ENCODE data around the gene DCAF4.

Gene DCAF4

GRCh38 chr14:72962829-72963312 is 36.6 kb downstream of the DCAF4 start:
- DNase-seq, result peak; percentile 59
- no peak for TF ChIP-seq CTCF (IDR thresholded peaks at IDR 0.05; ENCODE audit: low read depth, low read length)
- H3K36me3 ChIP-seq, result peaks cover 19% of the 10 kb centered on the region
- H3K4me1 ChIP-seq, result no peaks in the 10 kb centered on the region; the same call in 1 of the 2 replicates
- no peaks in the 10 kb centered on the region for H3K9me3 ChIP-seq
- no peak overlapping the region for H3K4me3 ChIP-seq (ENCODE audit: low read depth, low read length)
- no peaks in the 10 kb centered on the region for H3K27me3 ChIP-seq

- H3K36me3 ChIP-seq, result peaks cover 8% of the 10 kb centered on the region; the same call in 1 of the 2 replicates
- no peaks in the 10 kb centered on the region for H3K27me3 ChIP-seq
- no peak overlapping the region for H3K4me3 ChIP-seq (ENCODE audit: low read depth, low read length)
- no peaks in the 10 kb centered on the region; the same call in 1 of the 2 replicates for H3K4me1 ChIP-seq
- H3K9me3 ChIP-seq, result no peaks in the 10 kb centered on the region
- no peak for DNase-seq
- no peak for TF ChIP-seq CTCF (IDR thresholded peaks at IDR 0.05; ENCODE audit: low read depth, low read length)
Observed at GRCh38 chr14:72965249-72965648, 39.0 kb downstream of the DCAF4 start.

- TF ChIP-seq CTCF (IDR thresholded peaks at IDR 0.05; ENCODE audit: low read depth, low read length), result no peak
- H3K4me3 ChIP-seq (ENCODE audit: low read depth, low read length), result no peak overlapping the region
- H3K9me3 ChIP-seq, result no peaks in the 10 kb centered on the region
- DNase-seq, result no peak
- no peaks in the 10 kb centered on the region for H3K27me3 ChIP-seq
- H3K4me1 ChIP-seq, result no peaks in the 10 kb centered on the region; the same call in 1 of the 2 replicates
- 0 out of 2 replicates have a peak, but pooled peaks cover under 1% of the 10 kb centered on the region for H3K36me3 ChIP-seq
Observed at GRCh38 chr14:72966038-72966437, 39.8 kb downstream of the DCAF4 start.

- H3K4me3 ChIP-seq (ENCODE audit: low read depth, low read length), result no peak overlapping the region
- no peak for DNase-seq
- no peaks in the 10 kb centered on the region for H3K9me3 ChIP-seq
- no peaks in the 10 kb centered on the region for H3K27me3 ChIP-seq
- TF ChIP-seq CTCF (IDR thresholded peaks at IDR 0.05; ENCODE audit: low read depth, low read length), result no peak
- H3K36me3 ChIP-seq, result no peaks in the 10 kb centered on the region
- H3K4me1 ChIP-seq, result no peaks in the 10 kb centered on the region
Observed at GRCh38 chr14:72968316-72968715, 42.1 kb downstream of the DCAF4 start.

- no peaks in the 10 kb centered on the region for H3K4me1 ChIP-seq
- DNase-seq, result no peak
- no peak overlapping the region for H3K4me3 ChIP-seq (ENCODE audit: low read depth, low read length)
- H3K9me3 ChIP-seq, result no peaks in the 10 kb centered on the region
- TF ChIP-seq CTCF (IDR thresholded peaks at IDR 0.05; ENCODE audit: low read depth, low read length), result no peak
- no peaks in the 10 kb centered on the region; the same call in 1 of the 2 replicates for H3K36me3 ChIP-seq
- no peaks in the 10 kb centered on the region for H3K27me3 ChIP-seq
Observed at GRCh38 chr14:72970058-72970630, 43.9 kb downstream of the DCAF4 start.

- Histone ChIP-seq H3K9me3 (no peaks in the 10 kb centered on the region), H3K27me3 (no peaks in the 10 kb centered on the region), H3K4me1 (no peaks in the 10 kb centered on the region), H3K36me3 (no peaks in the 10 kb centered on the region; the same call in 1 of the 2 replicates), H3K4me3 (ENCODE audit: low read depth, low read length) (no peak overlapping the region)
- no peak for DNase-seq
- no peak for TF ChIP-seq CTCF (IDR thresholded peaks at IDR 0.05; ENCODE audit: low read depth, low read length)
Observed at GRCh38 chr14:72970824-72971434, 44.7 kb downstream of the DCAF4 start.

Measured in BE2C (cell line).